HG03457 (cell line): ENCODE measurements around the gene IRF1.
"Not testable (repeated sequence)": the region's sequence is repeated elsewhere in the genome, so short reads cannot be mapped to it uniquely, and the experiment has no call there.

Experiments used
- ATAC-seq: cut with Tn5 transposase; IDR thresholded peaks from one replicate; pipeline ENCODE4 v1.9.1; 2021; ENCODE audit warnings: moderate number of reproducible peaks; ENCODE audit not compliant: unreplicated experiment

IRF1 gene

DNA sequence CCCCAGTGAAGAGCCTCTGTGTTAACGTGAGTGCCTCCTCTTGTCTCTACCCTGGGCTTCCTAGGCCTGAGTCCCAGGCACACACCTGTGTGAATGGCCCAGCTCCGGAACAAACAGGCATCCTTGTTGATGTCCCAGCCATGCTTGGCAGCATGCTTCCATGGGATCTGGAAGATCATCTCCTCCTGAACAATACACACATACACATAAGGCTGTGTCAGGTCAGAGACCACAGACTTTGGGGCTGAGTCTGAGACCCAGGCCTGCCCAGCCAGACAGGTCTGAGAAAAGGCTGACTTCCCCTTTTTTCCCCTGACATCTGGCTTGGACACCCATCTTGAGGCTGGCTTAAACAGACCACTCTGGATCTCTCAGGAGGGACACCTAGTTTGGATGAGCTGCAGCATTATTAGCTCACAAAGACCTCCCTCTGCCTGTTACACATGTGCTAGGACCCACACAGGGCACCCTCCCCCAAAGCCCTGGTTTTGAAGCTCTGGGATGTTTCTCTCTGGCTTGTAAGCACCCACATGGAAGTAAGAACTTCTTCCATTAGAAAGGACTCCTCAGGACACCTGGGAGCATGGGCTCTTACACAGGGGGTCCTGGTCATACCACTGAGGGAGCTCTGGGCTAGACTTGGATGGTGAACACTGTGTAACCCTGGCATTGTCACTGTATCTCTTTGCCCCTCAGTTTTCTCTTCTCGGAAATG is 2.6 kb downstream of the IRF1 start:
- no peak for ATAC-seq

- no peak for ATAC-seq
These were observed 3.5 kb downstream of the IRF1 start for GRCh38 chr5:132487095-132487428.

DNA sequence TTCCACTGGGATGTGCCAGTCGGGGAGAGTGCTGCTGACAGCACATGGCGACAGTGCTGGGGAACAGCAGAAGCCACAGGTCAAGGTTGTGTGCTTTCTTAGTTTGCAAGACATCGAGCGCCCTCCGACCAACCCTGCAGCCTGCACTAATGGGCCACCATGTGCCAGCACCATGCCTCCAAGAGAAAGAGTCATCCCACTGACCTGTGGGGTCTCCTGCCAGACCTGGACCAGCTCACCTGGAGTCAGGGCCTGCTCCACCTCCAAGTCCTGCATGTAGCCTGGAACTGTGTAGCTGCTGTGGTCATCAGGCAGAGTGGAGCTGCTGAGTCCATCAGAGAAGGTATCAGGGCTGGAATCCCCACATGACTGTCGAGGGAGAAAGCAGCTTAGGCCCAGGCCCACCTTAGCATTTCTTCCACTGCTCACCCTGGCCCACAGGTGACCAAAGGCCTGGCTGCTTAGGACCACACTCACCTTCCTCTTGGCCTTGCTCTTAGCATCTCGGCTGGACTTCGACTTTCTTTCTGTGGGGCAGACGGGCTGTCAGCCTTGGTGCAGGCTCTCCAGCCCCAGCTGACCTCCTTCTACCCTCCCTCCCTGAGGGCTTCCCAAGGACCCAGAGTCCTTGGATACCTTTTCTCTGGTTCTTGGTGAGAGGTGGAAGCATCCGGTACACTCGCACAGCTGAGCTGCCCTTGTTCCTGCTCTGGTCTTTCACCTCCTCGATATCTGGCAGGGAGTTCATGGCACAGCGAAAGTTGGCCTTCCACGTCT is 4.1 kb downstream of the IRF1 start:
- no peak for ATAC-seq

- no peak for ATAC-seq
These were observed 4.8 kb downstream of the IRF1 start for GRCh38 chr5:132485641-132486317.

- ATAC-seq, result not testable (repeated sequence)
These were observed 5.5 kb downstream of the IRF1 start for GRCh38 chr5:132484876-132485640.

DNA sequence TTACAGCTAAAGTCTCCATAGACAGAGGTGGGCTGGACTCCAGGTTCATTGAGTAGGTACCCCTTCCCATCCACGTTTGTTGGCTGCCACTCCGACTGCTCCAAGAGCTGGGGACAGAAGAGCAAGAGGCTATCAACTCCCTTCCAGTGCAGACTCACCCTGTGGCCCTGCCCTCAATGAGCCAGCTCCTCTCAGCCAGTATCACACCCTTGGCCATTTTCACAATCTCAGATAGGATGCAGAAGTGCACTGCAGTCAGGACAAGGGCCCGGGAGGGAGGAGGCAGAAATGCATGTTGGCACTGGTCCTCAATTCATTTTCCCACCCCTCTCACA is 6.2 kb downstream of the IRF1 start:
- no peak for ATAC-seq

DNA sequence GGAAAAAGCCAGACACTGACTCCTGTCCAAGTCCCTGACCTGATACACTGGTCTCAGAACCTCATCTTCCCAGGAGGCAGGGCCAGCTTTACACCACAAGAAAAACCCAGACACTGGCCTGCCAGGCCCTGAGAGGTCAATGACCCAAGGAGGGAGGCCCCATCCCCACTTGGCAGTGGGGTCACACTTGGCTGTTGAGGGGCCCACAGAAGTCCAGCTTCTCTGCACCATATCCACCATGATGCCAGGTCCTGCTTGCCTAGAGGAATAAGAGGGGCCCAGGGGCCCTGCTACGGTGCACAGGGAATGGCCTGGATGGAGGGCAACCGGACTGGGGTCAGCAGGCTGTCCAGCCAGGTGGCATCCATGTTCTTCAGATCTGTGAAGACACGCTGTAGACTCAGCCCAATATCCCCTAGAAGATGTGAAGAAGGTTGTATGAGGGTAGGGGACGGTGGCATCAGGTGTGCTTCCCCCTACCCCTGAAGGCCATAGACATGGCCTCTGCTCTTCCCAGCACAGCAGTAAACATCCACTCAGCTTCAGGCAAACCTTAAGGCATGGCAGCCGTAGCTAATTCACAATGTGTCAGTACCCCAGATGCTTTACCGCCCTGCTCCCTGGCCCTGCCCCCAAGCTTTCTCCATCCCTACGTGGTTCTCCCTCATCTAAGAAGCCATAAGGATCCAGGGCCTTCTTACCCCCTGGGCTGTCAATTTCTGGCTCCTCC is 6.7 kb downstream of the IRF1 start:
- ATAC-seq, result no peak

GRCh38 chr5:132483101-132483500 is 7.5 kb downstream of the IRF1 start:
- no peak for ATAC-seq

- ATAC-seq, result no peak
These were observed 8.9 kb downstream of the IRF1 start for GRCh38 chr5:132481596-132482211.

- ATAC-seq, result no peak
These were observed 9.5 kb downstream of the IRF1 start for GRCh38 chr5:132480893-132481595.

GRCh38 chr5:132480546-132480892 is 10.1 kb downstream of the IRF1 start:
- no peak for ATAC-seq

DNA sequence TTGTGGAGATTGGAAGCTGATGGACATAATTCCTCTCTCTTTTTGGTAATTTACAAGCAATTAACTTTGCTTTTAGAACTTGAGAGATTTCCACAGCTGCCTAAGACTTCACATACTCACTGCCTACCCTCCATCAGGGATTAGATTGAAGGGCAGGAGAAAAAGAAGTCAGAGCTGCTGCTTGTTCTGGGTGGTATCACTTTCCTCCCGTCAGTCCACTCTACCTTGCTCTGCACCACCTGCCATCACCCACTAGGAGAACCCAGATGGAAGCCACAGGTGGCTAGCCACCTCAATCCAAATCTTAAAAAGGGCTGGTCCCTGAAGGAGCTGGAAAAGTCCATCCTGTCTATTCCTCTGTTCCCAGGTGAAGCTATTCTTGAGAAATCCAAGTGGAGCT is 10.5 kb downstream of the IRF1 start:
- no peak for ATAC-seq

DNA sequence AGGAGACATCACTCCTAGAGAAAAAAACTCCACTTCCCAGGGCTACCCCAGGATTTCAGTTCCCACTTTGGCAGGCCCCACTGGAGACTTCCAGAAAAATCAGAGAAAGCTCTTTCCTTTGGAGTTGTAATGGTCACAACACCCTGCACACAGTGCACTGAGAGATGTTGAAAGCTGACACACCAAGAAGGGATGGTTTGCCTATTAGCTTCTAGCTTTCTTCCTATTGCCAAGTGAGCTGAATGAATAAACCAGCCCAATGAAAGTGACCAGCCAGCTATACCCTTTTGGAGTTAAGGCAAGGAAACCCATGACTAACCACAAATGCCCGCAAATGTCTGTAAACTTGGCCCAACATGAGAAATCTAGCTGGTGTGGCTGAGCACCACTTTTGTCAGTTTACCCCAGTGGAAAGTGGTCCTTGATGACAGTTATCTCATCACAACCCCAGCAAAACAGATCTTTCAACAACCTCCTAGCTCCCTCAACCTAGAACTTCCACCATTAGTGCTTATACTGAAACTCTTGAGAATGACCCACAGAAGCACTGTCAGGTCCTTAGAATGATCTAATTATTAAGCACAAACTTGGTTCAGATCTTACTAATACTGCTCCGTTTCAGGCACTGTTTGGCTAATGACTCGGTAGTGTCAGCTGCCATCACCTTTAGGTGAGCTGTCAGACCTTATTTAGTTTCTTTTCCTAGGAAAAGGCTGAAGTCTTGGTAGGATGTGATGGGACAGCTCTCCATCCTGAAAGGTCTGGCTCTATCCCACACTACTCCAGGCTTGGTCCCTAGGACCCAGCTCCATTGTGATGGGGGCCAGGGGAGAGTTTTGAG is 11.2 kb downstream of the IRF1 start:
- peak; percentile 34 for ATAC-seq

DNA sequence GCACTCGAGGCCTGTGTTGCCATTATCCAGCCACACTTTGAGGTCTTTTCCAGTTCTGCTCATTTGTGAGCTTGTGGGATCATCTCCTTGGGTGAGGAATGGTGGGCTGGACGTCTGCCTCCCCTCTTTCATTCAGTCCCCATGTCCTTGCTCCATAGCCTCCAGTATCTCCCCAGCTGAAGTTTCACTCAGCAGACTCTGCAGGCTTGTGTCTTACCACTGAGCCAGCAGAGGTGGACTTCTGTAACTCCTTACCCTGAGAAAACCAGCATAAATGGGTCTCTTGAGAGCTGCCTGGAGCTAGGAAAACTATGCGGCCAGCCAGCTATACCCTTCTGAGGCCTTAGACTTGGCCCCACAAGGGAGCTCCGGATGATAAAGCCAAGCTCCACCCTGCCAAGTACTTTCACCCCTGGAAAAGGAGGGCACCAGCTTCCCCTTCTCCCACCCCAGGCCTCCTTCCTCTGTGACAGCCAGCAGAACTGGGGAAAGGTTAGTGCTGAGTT is 12.2 kb downstream of the IRF1 start:
- no peak for ATAC-seq

DNA sequence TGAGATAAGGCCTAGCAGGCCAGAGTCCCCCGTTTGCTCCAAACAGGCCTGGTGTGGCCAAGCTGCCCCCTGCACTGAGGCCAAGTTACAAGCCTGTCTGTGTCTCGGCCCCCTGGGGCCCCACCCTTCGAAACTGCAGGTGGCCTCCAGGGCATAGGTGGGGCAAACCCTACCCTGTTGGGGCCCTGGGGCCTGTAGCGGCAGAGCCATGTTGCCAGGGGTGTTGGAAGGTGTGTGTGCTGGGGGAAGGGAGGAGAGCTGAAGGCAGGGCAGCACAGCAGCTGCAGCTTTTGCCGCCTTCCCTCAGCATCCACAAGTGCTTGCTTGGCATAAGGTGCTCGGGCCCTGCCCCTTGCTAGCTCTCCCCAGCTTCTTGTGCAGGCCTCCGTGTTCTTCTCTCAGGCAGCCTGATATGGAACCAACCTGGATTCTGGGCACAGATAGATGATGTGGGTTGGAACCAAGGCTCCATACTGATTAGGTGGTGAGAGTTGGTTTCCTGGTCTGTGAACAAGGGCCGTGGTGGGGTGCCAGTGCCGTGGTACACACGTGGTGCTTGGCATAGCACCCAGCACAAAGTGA is 12.7 kb downstream of the IRF1 start:
- no peak for ATAC-seq

DNA sequence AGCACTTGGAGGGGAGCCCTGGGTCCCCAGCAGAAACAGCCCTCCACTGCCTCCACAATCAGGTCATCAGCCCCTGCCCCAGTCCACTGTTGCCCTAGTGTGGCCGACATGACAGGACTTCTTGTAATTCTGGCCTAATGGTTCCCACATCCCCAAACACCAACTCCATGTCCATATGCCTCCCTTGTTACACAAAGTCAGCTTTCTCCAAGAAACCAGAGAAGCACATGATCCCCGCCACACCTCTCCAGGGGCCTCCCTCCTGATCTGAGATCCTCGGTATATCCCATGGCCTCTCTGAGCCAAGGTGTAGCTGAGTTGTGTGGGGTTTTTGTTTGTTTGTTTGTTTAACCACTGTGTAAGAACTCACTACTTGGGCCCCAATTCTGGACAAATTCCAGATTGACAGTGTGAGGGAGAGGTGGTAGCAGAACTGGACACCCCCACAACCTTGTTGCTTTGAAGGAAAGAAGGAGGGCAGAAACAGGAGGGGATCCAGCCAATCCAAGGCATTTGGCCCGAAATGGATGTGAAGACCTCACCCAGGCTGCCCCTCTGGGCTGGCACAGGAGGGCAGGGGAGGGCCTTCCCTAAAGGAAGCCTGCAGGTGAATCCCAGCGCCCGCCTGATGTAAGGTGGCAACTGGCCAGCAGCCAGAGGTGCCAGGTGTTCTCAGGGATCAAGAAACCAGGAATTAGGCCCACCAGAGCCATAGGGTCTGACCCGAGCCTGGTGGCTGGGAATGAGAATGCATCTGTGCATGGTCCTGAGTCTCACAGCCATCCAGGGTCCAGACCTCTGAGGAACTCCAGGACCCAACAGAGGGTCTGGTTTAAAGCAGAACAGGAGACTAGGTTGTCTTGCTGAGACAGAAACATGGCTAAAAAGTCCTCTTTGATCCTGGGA is 13.4 kb downstream of the IRF1 start:
- no peak for ATAC-seq
